ENCODE results near the gene B3GNT4. TPM values are rescaled to one million over a fixed set of nuclear protein-coding genes. Genes with fewer than 3 reads are reported as not detected.
A peak's percentile ranks its signal among the peaks of the same experiment; 100 is the strongest.

B3GNT4 gene
- total RNA-seq, 2 donors from 2014 or later = 0.69 to 1.7 TPM

- H3K9me3 ChIP-seq = no peaks in the 10 kb centered on the region
- no peak overlapping the region for H3K9ac ChIP-seq (ENCODE audit: low read depth in 2 of 2, low read length in 2 of 2)
- no peak overlapping the region for H3K27ac ChIP-seq
- TF ChIP-seq CTCF (IDR thresholded peaks at IDR 0.05) = no peak
- no peak for DNase-seq
- peaks cover 22% of the 10 kb centered on the region for H3K27me3 ChIP-seq
- H3K4me3 ChIP-seq = no peak overlapping the region
- intact Hi-C loops (cut with DNase I) = no loop called here
- H3K36me3 ChIP-seq = peaks cover 8% of the 10 kb centered on the region
- H3K4me1 ChIP-seq = no peaks in the 10 kb centered on the region
These were observed 4.7 kb downstream of the B3GNT4 start for GRCh38 chr12:122208073-122208820.

- H3K9ac ChIP-seq (ENCODE audit: low read depth in 2 of 2, low read length in 2 of 2) = no peak overlapping the region
- no peaks in the 10 kb centered on the region for H3K4me1 ChIP-seq
- intact Hi-C loops (cut with DNase I) = no loop called here
- no peak for DNase-seq
- H3K27ac ChIP-seq = no peak overlapping the region
- H3K27me3 ChIP-seq = no peaks in the 10 kb centered on the region
- H3K9me3 ChIP-seq = no peaks in the 10 kb centered on the region
- no peak overlapping the region for H3K4me3 ChIP-seq
- peaks cover 29% of the 10 kb centered on the region for H3K36me3 ChIP-seq
- TF ChIP-seq CTCF (IDR thresholded peaks at IDR 0.05) = no peak
These were observed 12.3 kb downstream of the B3GNT4 start for GRCh38 chr12:122215771-122216170.

- Histone ChIP-seq H3K4me3 (no peak overlapping the region), H3K36me3 (peaks cover 29% of the 10 kb centered on the region), H3K9ac (ENCODE audit: low read depth in 2 of 2, low read length in 2 of 2) (no peak overlapping the region), H3K27me3 (no peaks in the 10 kb centered on the region), H3K9me3 (no peaks in the 10 kb centered on the region), H3K27ac (no peak overlapping the region), H3K4me1 (no peaks in the 10 kb centered on the region)
- no peak for DNase-seq
- no peak for TF ChIP-seq CTCF (IDR thresholded peaks at IDR 0.05)
- intact Hi-C loops (cut with DNase I) = no loop called here
These were observed 12.9 kb downstream of the B3GNT4 start for GRCh38 chr12:122216445-122216844.

- no peak for TF ChIP-seq CTCF (IDR thresholded peaks at IDR 0.05)
- Histone ChIP-seq H3K4me1 (peaks cover 14% of the 10 kb centered on the region), H3K27ac (peak within 1 kb of the TSS; percentile 94), H3K27me3 (no peaks in the 10 kb centered on the region), H3K4me3 (peak within 1 kb of the TSS; percentile 95), H3K9ac (ENCODE audit: low read depth in 2 of 2, low read length in 2 of 2) (peak within 1 kb of the TSS; percentile 76 to 97), H3K36me3 (no peaks in the 10 kb centered on the region), H3K9me3 (no peaks in the 10 kb centered on the region)
- intact Hi-C loops (cut with DNase I) = no loop called here
- DNase-seq = peak; percentile 100
These were observed 22.3 kb downstream of the B3GNT4 start, which contains the start of gene DIABLO for GRCh38 chr12:122225683-122226365. Gene DIABLO (minus strand): TSS chr12:122226052. CDS start chr12:122226014, 38 bp downstream.

GRCh38 chr12:122226366-122227125 lies 23.0 kb downstream of the B3GNT4 start:
- no peak for DNase-seq
- Histone ChIP-seq H3K27me3 (no peaks in the 10 kb centered on the region), H3K27ac (peak overlapping the region; percentile 20), H3K9ac (ENCODE audit: low read depth in 2 of 2, low read length in 2 of 2) (peak overlapping the region in 1 of 2 donors; percentile 6), H3K9me3 (no peaks in the 10 kb centered on the region), H3K4me1 (peaks cover 14% of the 10 kb centered on the region), H3K36me3 (no peaks in the 10 kb centered on the region), H3K4me3 (peak overlapping the region; percentile 33)
- intact Hi-C loops (cut with DNase I) = no loop called here
- no peak for TF ChIP-seq CTCF (IDR thresholded peaks at IDR 0.05)
